ENCODE measurements around the gene PTPRM. TPM values are rescaled to one million over a fixed set of nuclear protein-coding genes. Genes with fewer than 3 reads are reported as not detected.

Gene PTPRM
- polyA plus RNA-seq, 1 experiment, result 81.1 TPM

DNA sequence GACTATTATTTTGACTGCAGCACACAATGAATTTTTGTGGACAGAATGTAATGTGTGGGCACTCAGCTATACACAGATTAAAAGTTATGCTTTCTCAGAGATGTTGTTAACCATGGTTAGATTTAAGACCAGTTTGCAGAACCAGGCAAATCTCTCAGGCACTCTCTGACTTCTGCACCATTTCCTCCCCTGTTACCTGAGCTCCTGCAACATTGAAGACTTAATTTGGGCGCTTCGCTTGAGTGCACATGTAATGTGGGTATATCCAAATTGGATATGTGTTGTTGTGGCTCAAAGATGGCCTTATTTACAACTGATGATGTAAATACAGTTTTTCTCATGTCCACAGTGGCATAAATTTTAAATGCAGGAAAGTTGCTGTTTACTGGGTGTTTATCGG is 469.4 kb downstream of the PTPRM start:
- CTCF ChIA-PET, result no interaction called here
- H3K9me3 ChIP-seq (ENCODE audit: control insufficient read depth, insufficient read depth, low read length), result no peaks in the 10 kb centered on the region
- POLR2A ChIA-PET, result no interaction called here
- H3K4me3 ChIP-seq (ENCODE audit: low read depth, low read length), result no peak overlapping the region
- no peaks in the 10 kb centered on the region for H3K27me3 ChIP-seq (ENCODE audit: control insufficient read depth, insufficient read depth, low read length)
- no peak for DNase-seq (ENCODE audit: low read depth, low spot score)
- TF ChIP-seq CTCF (IDR thresholded peaks at IDR 0.05; ENCODE audit: low read depth, low read length), result no peak
- no peak overlapping the region for H3K27ac ChIP-seq (ENCODE audit: low read depth, low read length)

DNA sequence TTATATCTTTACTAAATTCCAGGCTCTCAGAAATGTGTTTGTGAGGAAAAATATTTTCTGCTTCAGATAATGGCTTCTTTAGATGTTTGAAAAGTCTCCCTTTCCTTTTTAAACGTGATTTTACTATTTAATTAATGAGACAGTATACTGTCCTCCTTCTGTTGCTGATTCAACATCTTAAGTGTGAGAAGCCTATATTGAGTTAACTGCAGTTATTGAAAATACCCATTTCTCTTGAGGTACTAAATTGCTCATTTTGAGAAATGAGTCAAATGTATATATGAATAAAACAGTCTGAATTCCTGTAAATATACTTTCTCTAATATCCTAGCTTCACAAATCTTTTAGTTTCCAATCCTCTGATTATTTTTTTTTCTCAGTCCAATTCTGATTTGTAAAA is 470.2 kb downstream of the PTPRM start:
- Histone ChIP-seq H3K9me3 (ENCODE audit: control insufficient read depth, insufficient read depth, low read length) (no peaks in the 10 kb centered on the region), H3K27me3 (ENCODE audit: control insufficient read depth, insufficient read depth, low read length) (no peaks in the 10 kb centered on the region), H3K4me3 (ENCODE audit: low read depth, low read length) (no peak overlapping the region), H3K27ac (ENCODE audit: low read depth, low read length) (no peak overlapping the region)
- no peak for TF ChIP-seq CTCF (IDR thresholded peaks at IDR 0.05; ENCODE audit: low read depth, low read length)
- CTCF ChIA-PET, result interaction anchor here (1.7 kb wide), 1 partner anchor 247 kb away, joined by 5 read pairs; no protein-coding TSS in a partner anchor
- POLR2A ChIA-PET, result no interaction called here
- no peak for DNase-seq (ENCODE audit: low read depth, low spot score)

GRCh38 chr18:8040021-8040420 is 472.9 kb downstream of the PTPRM start:
- H3K4me3 ChIP-seq (ENCODE audit: low read depth, low read length), result no peak overlapping the region
- H3K27me3 ChIP-seq (ENCODE audit: control insufficient read depth, insufficient read depth, low read length), result no peaks in the 10 kb centered on the region
- no peak overlapping the region for H3K27ac ChIP-seq (ENCODE audit: low read depth, low read length)
- no peak for DNase-seq (ENCODE audit: low read depth, low spot score)
- ChIA-PET CTCF (no interaction called here), POLR2A (no interaction called here)
- H3K9me3 ChIP-seq (ENCODE audit: control insufficient read depth, insufficient read depth, low read length), result no peaks in the 10 kb centered on the region
- TF ChIP-seq CTCF (IDR thresholded peaks at IDR 0.05; ENCODE audit: low read depth, low read length), result no peak

- ChIA-PET POLR2A (no interaction called here), CTCF (no interaction called here)
- Histone ChIP-seq H3K27ac (ENCODE audit: low read depth, low read length) (no peak overlapping the region), H3K4me3 (ENCODE audit: low read depth, low read length) (no peak overlapping the region), H3K9me3 (ENCODE audit: control insufficient read depth, insufficient read depth, low read length) (no peaks in the 10 kb centered on the region), H3K27me3 (ENCODE audit: control insufficient read depth, insufficient read depth, low read length) (no peaks in the 10 kb centered on the region)
- no peak for DNase-seq (ENCODE audit: low read depth, low spot score)
- TF ChIP-seq CTCF (IDR thresholded peaks at IDR 0.05; ENCODE audit: low read depth, low read length), result no peak
These were observed 474.5 kb downstream of the PTPRM start for GRCh38 chr18:8041526-8042111.

- no peak for DNase-seq (ENCODE audit: low read depth, low spot score)
- no peak overlapping the region for H3K4me3 ChIP-seq (ENCODE audit: low read depth, low read length)
- no peaks in the 10 kb centered on the region for H3K9me3 ChIP-seq (ENCODE audit: control insufficient read depth, insufficient read depth, low read length)
- TF ChIP-seq CTCF (IDR thresholded peaks at IDR 0.05; ENCODE audit: low read depth, low read length), result no peak
- H3K27ac ChIP-seq (ENCODE audit: low read depth, low read length), result no peak overlapping the region
- POLR2A ChIA-PET, result no interaction called here
- H3K27me3 ChIP-seq (ENCODE audit: control insufficient read depth, insufficient read depth, low read length), result no peaks in the 10 kb centered on the region
- CTCF ChIA-PET, result no interaction called here
These were observed 476.9 kb downstream of the PTPRM start for GRCh38 chr18:8044004-8044403.
